Measurements from ENCODE around the gene XPR1. TPM values are rescaled to one million over a fixed set of nuclear protein-coding genes. Genes with fewer than 3 reads are reported as not detected.

The XPR1 gene
- total and polyA plus RNA-seq, 7 experiments from 2014 or later = 5.4 to 19.7 (median 15.4) TPM

GRCh38 chr1:180612632-180613031, 19.2 kb upstream of the XPR1 start:
- Histone ChIP-seq H3K4me1 (ENCODE audit: control insufficient read depth in 2 of 2, insufficient read depth in 2 of 2, low read length in 2 of 2) (no peaks in the 10 kb centered on the region), H3K36me3 (ENCODE audit: control insufficient read depth in 2 of 3, insufficient read depth in 3 of 3, low read length in 3 of 3) (no peaks in the 10 kb centered on the region), H3K4me3 (ENCODE audit: low read length) (no peak overlapping the region), H3K27ac (ENCODE audit: low read depth, low read length) (no peak overlapping the region), H3K27me3 (ENCODE audit: control insufficient read depth in 2 of 2, insufficient read depth in 2 of 2, low read length in 2 of 2) (no peaks in the 10 kb centered on the region), H3K9me3 (ENCODE audit: control insufficient read depth in 2 of 3, low read length in 3 of 3) (no peaks in the 10 kb centered on the region)
- intact Hi-C loops (cut with micrococcal nuclease) = no loop called here
- CTCF ChIA-PET = no interaction called here
- Mint-ChIP-seq H3K27ac (no peak overlapping the region), H3K36me3 (no peaks in the 10 kb centered on the region), H3K4me3 (no peak overlapping the region), H3K9me3 (no peaks in the 10 kb centered on the region), H3K27me3 (no peaks in the 10 kb centered on the region), H3K4me1 (peaks cover 6 to 13% (median 11%) of the 10 kb centered on the region in 7 donors)
- ATAC-seq (no peak), DNase-seq (no peak)
- POLR2A ChIA-PET = no interaction called here

GRCh38 chr1:180614730-180615129, 17.1 kb upstream of the XPR1 start:
- no peaks in the 10 kb centered on the region for H3K27me3 Mint-ChIP-seq
- Histone ChIP-seq H3K27me3 (ENCODE audit: control insufficient read depth in 2 of 2, insufficient read depth in 2 of 2, low read length in 2 of 2) (no peaks in the 10 kb centered on the region), H3K27ac (ENCODE audit: low read depth, low read length) (no peak overlapping the region), H3K9me3 (ENCODE audit: control insufficient read depth in 2 of 3, low read length in 3 of 3) (no peaks in the 10 kb centered on the region), H3K36me3 (ENCODE audit: control insufficient read depth in 2 of 3, insufficient read depth in 3 of 3, low read length in 3 of 3) (no peaks in the 10 kb centered on the region), H3K4me3 (ENCODE audit: low read length) (no peak overlapping the region), H3K4me1 (ENCODE audit: control insufficient read depth in 2 of 2, insufficient read depth in 2 of 2, low read length in 2 of 2) (no peaks in the 10 kb centered on the region)
- H3K9me3 Mint-ChIP-seq = no peaks in the 10 kb centered on the region
- ATAC-seq = no peak
- no peak overlapping the region for H3K27ac Mint-ChIP-seq
- no peaks in the 10 kb centered on the region for H3K36me3 Mint-ChIP-seq
- ChIA-PET POLR2A (no interaction called here), CTCF (no interaction called here)
- no peak overlapping the region for H3K4me3 Mint-ChIP-seq
- intact Hi-C loops (cut with micrococcal nuclease) = no loop called here
- DNase-seq = no peak
- H3K4me1 Mint-ChIP-seq = peaks cover 4 to 13% (median 9%) of the 10 kb centered on the region in 7 donors

- intact Hi-C loops (cut with micrococcal nuclease) = no loop called here
- ChIA-PET POLR2A (no interaction called here), CTCF (no interaction called here)
- H3K27me3 Mint-ChIP-seq = no peaks in the 10 kb centered on the region
- H3K4me3 ChIP-seq (ENCODE audit: low read length) = no peak overlapping the region
- no peak for DNase-seq
- no peaks in the 10 kb centered on the region for H3K36me3 ChIP-seq (ENCODE audit: control insufficient read depth in 2 of 3, insufficient read depth in 3 of 3, low read length in 3 of 3)
- no peaks in the 10 kb centered on the region for H3K27me3 ChIP-seq (ENCODE audit: control insufficient read depth in 2 of 2, insufficient read depth in 2 of 2, low read length in 2 of 2)
- H3K4me1 ChIP-seq (ENCODE audit: control insufficient read depth in 2 of 2, insufficient read depth in 2 of 2, low read length in 2 of 2) = no peaks in the 10 kb centered on the region
- H3K36me3 Mint-ChIP-seq = no peaks in the 10 kb centered on the region
- H3K9me3 Mint-ChIP-seq = no peaks in the 10 kb centered on the region
- peaks cover 3 to 13% (median 9%) of the 10 kb centered on the region in 7 donors for H3K4me1 Mint-ChIP-seq
- H3K4me3 Mint-ChIP-seq = no peak overlapping the region
- H3K9me3 ChIP-seq (ENCODE audit: control insufficient read depth in 2 of 3, low read length in 3 of 3) = no peaks in the 10 kb centered on the region
- H3K27ac ChIP-seq (ENCODE audit: low read depth, low read length) = no peak overlapping the region
- H3K27ac Mint-ChIP-seq = no peak overlapping the region
- ATAC-seq = no peak
These were observed 16.1 kb upstream of the XPR1 start for GRCh38 chr1:180615493-180616290.

- POLR2A ChIA-PET = interaction anchor here (1.4 kb wide), 1 partner anchor 15 kb away, joined by 4 read pairs; the partner anchor contains the start of gene XPR1
- no peak overlapping the region for H3K27ac ChIP-seq (ENCODE audit: low read depth, low read length)
- intact Hi-C loops (cut with micrococcal nuclease) = no loop called here
- no peaks in the 10 kb centered on the region for H3K36me3 ChIP-seq (ENCODE audit: control insufficient read depth in 2 of 3, insufficient read depth in 3 of 3, low read length in 3 of 3)
- Mint-ChIP-seq H3K27me3 (no peaks in the 10 kb centered on the region), H3K4me1 (peaks cover 0 to 8% (median 3%) of the 10 kb centered on the region in 7 donors), H3K4me3 (no peak overlapping the region), H3K27ac (no peak overlapping the region), H3K36me3 (no peaks in the 10 kb centered on the region), H3K9me3 (no peaks in the 10 kb centered on the region)
- no peak overlapping the region for H3K4me3 ChIP-seq (ENCODE audit: low read length)
- ATAC-seq = no peak
- H3K4me1 ChIP-seq (ENCODE audit: control insufficient read depth in 2 of 2, insufficient read depth in 2 of 2, low read length in 2 of 2) = no peaks in the 10 kb centered on the region
- H3K27me3 ChIP-seq (ENCODE audit: control insufficient read depth in 2 of 2, insufficient read depth in 2 of 2, low read length in 2 of 2) = no peaks in the 10 kb centered on the region
- CTCF ChIA-PET = no interaction called here
- no peak for DNase-seq
- H3K9me3 ChIP-seq (ENCODE audit: control insufficient read depth in 2 of 3, low read length in 3 of 3) = no peaks in the 10 kb centered on the region
These were observed 15.4 kb upstream of the XPR1 start for GRCh38 chr1:180616439-180616838.

GRCh38 chr1:180617774-180618395, 13.9 kb upstream of the XPR1 start:
- ChIA-PET POLR2A (interaction anchor here (1.4 kb wide), 1 partner anchor 13 kb away, joined by 4 read pairs; the partner anchor contains the start of gene XPR1), CTCF (no interaction called here)
- DNase-seq (no peak), ATAC-seq (no peak)
- Histone ChIP-seq H3K4me1 (ENCODE audit: control insufficient read depth in 2 of 2, insufficient read depth in 2 of 2, low read length in 2 of 2) (no peaks in the 10 kb centered on the region), H3K4me3 (ENCODE audit: low read length) (no peak overlapping the region), H3K9me3 (ENCODE audit: control insufficient read depth in 2 of 3, low read length in 3 of 3) (no peaks in the 10 kb centered on the region), H3K27me3 (ENCODE audit: control insufficient read depth in 2 of 2, insufficient read depth in 2 of 2, low read length in 2 of 2) (no peaks in the 10 kb centered on the region), H3K27ac (ENCODE audit: low read depth, low read length) (no peak overlapping the region), H3K36me3 (ENCODE audit: control insufficient read depth in 2 of 3, insufficient read depth in 3 of 3, low read length in 3 of 3) (no peaks in the 10 kb centered on the region)
- Mint-ChIP-seq H3K4me3 (no peak overlapping the region), H3K4me1 (peaks cover 0 to 5% (median 0%) of the 10 kb centered on the region in 7 donors), H3K27me3 (no peaks in the 10 kb centered on the region), H3K27ac (no peak overlapping the region), H3K36me3 (no peaks in the 10 kb centered on the region), H3K9me3 (no peaks in the 10 kb centered on the region)
- intact Hi-C loops (cut with micrococcal nuclease) = no loop called here

- Histone ChIP-seq H3K36me3 (ENCODE audit: control insufficient read depth in 2 of 3, insufficient read depth in 3 of 3, low read length in 3 of 3) (no peaks in the 10 kb centered on the region), H3K9me3 (ENCODE audit: control insufficient read depth in 2 of 3, low read length in 3 of 3) (no peaks in the 10 kb centered on the region), H3K4me3 (ENCODE audit: low read length) (no peak overlapping the region), H3K27ac (ENCODE audit: low read depth, low read length) (no peak overlapping the region), H3K27me3 (ENCODE audit: control insufficient read depth in 2 of 2, insufficient read depth in 2 of 2, low read length in 2 of 2) (no peaks in the 10 kb centered on the region), H3K4me1 (ENCODE audit: control insufficient read depth in 2 of 2, insufficient read depth in 2 of 2, low read length in 2 of 2) (no peaks in the 10 kb centered on the region)
- ATAC-seq (no peak), DNase-seq (no peak)
- Mint-ChIP-seq H3K36me3 (peaks cover 0 to 4% (median 0%) of the 10 kb centered on the region in 5 donors), H3K9me3 (no peaks in the 10 kb centered on the region), H3K27ac (no peak overlapping the region), H3K4me3 (no peak overlapping the region), H3K27me3 (peaks cover 0 to 14% (median 7%) of the 10 kb centered on the region in 5 donors), H3K4me1 (no peaks in the 10 kb centered on the region)
- intact Hi-C loops (cut with micrococcal nuclease) = no loop called here
- CTCF ChIA-PET = no interaction called here
- POLR2A ChIA-PET = no interaction called here
These were observed 11.2 kb upstream of the XPR1 start for GRCh38 chr1:180620581-180620980.

Data from naive thymus-derived CD4-positive, alpha-beta T cell (primary cell).